Right atrium auricular region (tissue), 2 donors: Measurements from ENCODE around the gene INPP5D. TPM values are rescaled to one million over a fixed set of nuclear protein-coding genes. Genes with fewer than 3 reads are reported as not detected.

Experiments used
- DNase-seq: peaks from one replicate; pipeline ENCODE4 v3.0.0-alpha.2; 2019; ENCODE audit warnings: low spot score
- H3K27ac ChIP-seq, 2 donors: fragments of 200-600 bp; sonication (generic); 1 replicate in 1 of 2; 2 replicates in 1 of 2; pipeline ENCODE4 v1.5.1; 2016 to 2019
- H3K27me3 ChIP-seq, 2 donors: fragments of 200-600 bp; sonication (generic); one replicate each; pipeline versions ENCODE4 v1.5.1 to v1.6.0; 2017 to 2019
- H3K36me3 ChIP-seq: fragments of 200-600 bp; sonication (generic); one replicate; pipeline ENCODE4 v1.5.1; 2016
- H3K4me1 ChIP-seq, 2 donors: fragments of 200-600 bp; sonication (generic); one replicate each; pipeline versions ENCODE4 v1.5.1 to v1.6.0; 2017 to 2019
- H3K4me3 ChIP-seq, 2 donors: fragments of 200-600 bp; sonication (generic); 1 replicate in 1 of 2; 2 replicates in 1 of 2; pipeline ENCODE4 v1.5.1; 2017 to 2019; ENCODE audit warnings: mild to moderate bottlenecking in 1 of 2, moderate library complexity in 1 of 2
- H3K9me3 ChIP-seq, 2 donors: fragments of 200-600 bp; sonication (generic); one replicate each; pipeline ENCODE4 v1.5.1; 2019
- CTCF ChIP-seq, 2 donors: fragments of 200-600 bp; sonication (generic); IDR thresholded peaks; one replicate each; pipeline ENCODE4 v1.5.1; 2019; ENCODE audit warnings: antibody characterized with exemption in 2 of 2
- total RNA-seq, 2 donors: library from RNA; depleted of rRNA; stranded (reverse); fragments of >200 nt; gene quantifications; one replicate each; pipeline ENCODE4 v1.1.0, GENCODE V29; 2016

The INPP5D gene
- total RNA-seq, 2 donors from 2014 or later = 2.9 to 7.0 TPM

- H3K4me1 ChIP-seq = peaks cover 0 to 24% of the 10 kb centered on the region in 2 donors
- H3K27ac ChIP-seq = no peak overlapping the region
Measured at GRCh38 chr2:233076749-233077148, 16.6 kb downstream of the INPP5D start.

GRCh38 chr2:233079473-233079877 lies 19.3 kb downstream of the INPP5D start:
- Histone ChIP-seq H3K27ac (no peak overlapping the region), H3K36me3 (no peaks in the 10 kb centered on the region), H3K4me3 (no peak overlapping the region), H3K4me1 (peaks cover 0 to 48% of the 10 kb centered on the region in 2 donors), H3K9me3 (no peaks in the 10 kb centered on the region), H3K27me3 (no peaks in the 10 kb centered on the region)
- TF ChIP-seq CTCF (IDR thresholded peaks at IDR 0.05) = no peak
- DNase-seq = no peak

More at GRCh38 chr2:233076749-233077148, 16.6 kb downstream of the INPP5D start:
- Histone ChIP-seq H3K36me3 (no peaks in the 10 kb centered on the region), H3K27me3 (no peaks in the 10 kb centered on the region), H3K4me3 (no peak overlapping the region), H3K9me3 (peaks cover 0 to 4% of the 10 kb centered on the region in 2 donors)
- DNase-seq = no peak
- no peak for TF ChIP-seq CTCF (IDR thresholded peaks at IDR 0.05)

GRCh38 chr2:233079953-233080835 lies 20.1 kb downstream of the INPP5D start:
- no peak for TF ChIP-seq CTCF (IDR thresholded peaks at IDR 0.05)
- H3K27me3 ChIP-seq = no peaks in the 10 kb centered on the region
- no peak overlapping the region for H3K4me3 ChIP-seq
- H3K36me3 ChIP-seq = no peaks in the 10 kb centered on the region
- H3K9me3 ChIP-seq = no peaks in the 10 kb centered on the region
- H3K27ac ChIP-seq = no peak overlapping the region
- H3K4me1 ChIP-seq = peaks cover 0 to 49% of the 10 kb centered on the region in 2 donors
- no peak for DNase-seq

- no peak overlapping the region for H3K27ac ChIP-seq
Measured at GRCh38 chr2:233080836-233081229, 20.7 kb downstream of the INPP5D start.

GRCh38 chr2:233081232-233081730 lies 21.1 kb downstream of the INPP5D start:
- DNase-seq = no peak
- H3K36me3 ChIP-seq = no peaks in the 10 kb centered on the region
- H3K9me3 ChIP-seq = no peaks in the 10 kb centered on the region
- no peak for TF ChIP-seq CTCF (IDR thresholded peaks at IDR 0.05)
- H3K27me3 ChIP-seq = no peaks in the 10 kb centered on the region
- peaks cover 0 to 49% of the 10 kb centered on the region in 2 donors for H3K4me1 ChIP-seq
- H3K27ac ChIP-seq = no peak overlapping the region
- no peak overlapping the region for H3K4me3 ChIP-seq

More at GRCh38 chr2:233080836-233081229, 20.7 kb downstream of the INPP5D start:
- no peak for TF ChIP-seq CTCF (IDR thresholded peaks at IDR 0.05)
- Histone ChIP-seq H3K36me3 (no peaks in the 10 kb centered on the region), H3K4me1 (peaks cover 0 to 49% of the 10 kb centered on the region in 2 donors), H3K9me3 (no peaks in the 10 kb centered on the region), H3K4me3 (no peak overlapping the region), H3K27me3 (no peaks in the 10 kb centered on the region)
- DNase-seq = no peak
